HepG2 (cell line): Measurements from ENCODE around the gene ZFYVE28. TPM values are rescaled to one million over a fixed set of nuclear protein-coding genes. Genes with fewer than 3 reads are reported as not detected.

ENCODE experiments used
- ATAC-seq: fragments of 200-7000 bp; cut with Tn5 transposase; 3 replicates; pipeline ENCODE4 v1.9.1; 2020; ENCODE audit warnings: mild to moderate bottlenecking, moderate library complexity
- BruUV-seq: library from RNA; stranded (reverse); fragments of 400-500 nt; replicated peaks from 2 replicates; lab custom pipeline; 2021; lab: Mats Ljungman, UMichigan
- CTCF ChIA-PET: fragments of 300-600 bp; formaldehyde crosslinking; extraction: SDS; loops from one replicate; lab custom pipeline; 2021; ENCODE audit warnings: low total read pairs, inconsistent platforms, low intra/inter-chr PET ratio; lab: Yijun Ruan, JAX
- POLR2A ChIA-PET: fragments of 350-600 bp; sonication (Branson Sonifier 250); formaldehyde crosslinking; loops from one replicate; lab custom pipeline; 2020; ENCODE audit warnings: antibody characterized with exemption, inconsistent platforms; lab: Yijun Ruan, JAX
- DNase-seq: peaks from one replicate; pipeline ENCODE4 v3.0.0-alpha.2; 2015; ENCODE audit warnings: low spot score
- FAIRE-seq: peaks from 3 replicates; lab custom pipeline; 2011; peaks lifted over from hg19 to GRCh38; lab: Jason Lieb, UNC
- H2AFZ ChIP-seq: one replicate; pipeline ENCODE4 v1.6.1; 2011; ENCODE audit warnings: low read length, inconsistent platforms
- H3K27ac ChIP-seq: fragments of 300-600 bp; 3 replicates; pipeline ENCODE4 v1.8.0; 2011; ENCODE audit warnings: mixed run types, mild to moderate bottlenecking, mixed read lengths, low read length, inconsistent platforms; ENCODE audit not compliant: insufficient read depth; ENCODE audit errors: extremely low read length
- H3K27me3 ChIP-seq, 2 experiments: fragments of 200-600 bp in 1 of 2; 2 replicates in 1 of 2; 3 replicates in 1 of 2; pipeline versions ENCODE4 v1.6.0 to v1.8.0; 2011; ENCODE audit warnings: low read length in 2 of 2, mild to moderate bottlenecking in 2 of 2, moderate library complexity in 2 of 2, inconsistent platforms in 1 of 2; ENCODE audit not compliant: insufficient read depth in 2 of 2, control insufficient read depth in 1 of 2
- H3K36me3 ChIP-seq, 2 experiments: fragments of 200-600 bp in 1 of 2; replicated peaks in 1 of 2; 2 replicates in 1 of 2; 3 replicates in 1 of 2; pipeline versions ENCODE4 v1.5.1 to v1.8.0; 2011; ENCODE audit warnings: low read length in 2 of 2, inconsistent platforms in 1 of 2; ENCODE audit not compliant: insufficient read depth in 2 of 2, control insufficient read depth in 1 of 2
- H3K4me1 ChIP-seq: 2 replicates; pipeline ENCODE4 v1.5.1; 2012; ENCODE audit warnings: low read length, inconsistent platforms; ENCODE audit not compliant: insufficient read depth
- H3K4me2 ChIP-seq: 2 replicates; pipeline ENCODE4 v1.6.0; 2011; ENCODE audit warnings: low read depth, low read length, inconsistent platforms
- H3K4me3 ChIP-seq, 3 experiments: fragments of 200-600 bp in 1 of 3; sonication (generic), shearing (Covaris generic) in 1 of 3; replicated peaks in 1 of 3; 2 replicates each; pipeline ENCODE4 v1.5.1; 2011 to 2016; ENCODE audit warnings: low read length in 3 of 3, inconsistent platforms in 2 of 3, low read depth in 2 of 3, mild to moderate bottlenecking in 2 of 3, control low read depth in 1 of 3, mixed read lengths in 1 of 3; ENCODE audit not compliant: insufficient read depth in 1 of 3
- H3K79me2 ChIP-seq: one replicate; pipeline ENCODE4 v1.6.1; 2011; ENCODE audit warnings: low read length, inconsistent platforms; ENCODE audit not compliant: insufficient read depth
- H3K9ac ChIP-seq: 2 replicates; pipeline ENCODE4 v1.6.0; 2011; ENCODE audit warnings: mild to moderate bottlenecking, low read depth, low read length, inconsistent platforms; ENCODE audit not compliant: insufficient read depth
- H3K9me3 ChIP-seq: 2 replicates; pipeline ENCODE4 v1.5.1; 2012; ENCODE audit warnings: mild to moderate bottlenecking, low read length
- H4K20me1 ChIP-seq: 2 replicates; pipeline ENCODE4 v1.6.0; 2011; ENCODE audit warnings: inconsistent platforms, mild to moderate bottlenecking, low read length, moderate library complexity; ENCODE audit not compliant: insufficient read depth
- CTCF ChIP-seq: sonication (generic); formaldehyde crosslinking; IDR thresholded peaks from 2 replicates; pipeline ENCODE4 v1.5.0; 2020; ENCODE audit warnings: mild to moderate bottlenecking, missing genetic modification reagents, moderate library complexity
- HMG20A ChIP-seq: IDR thresholded peaks from 2 replicates; pipeline ENCODE4 v1.6.1; 2016; ENCODE audit warnings: borderline replicate concordance
- MAFG ChIP-seq: sonication (generic); formaldehyde crosslinking; IDR thresholded peaks from 2 replicates; pipeline ENCODE4 v1.5.1; 2020; ENCODE audit warnings: mild to moderate bottlenecking, missing genetic modification reagents
- PRMT3 ChIP-seq: sonication (generic); formaldehyde crosslinking; IDR thresholded peaks from 2 replicates; pipeline ENCODE4 v1.8.1; 2022; ENCODE audit warnings: low read depth, mild to moderate bottlenecking, moderate library complexity, missing genetic modification reagents, borderline replicate concordance
- RAD21 ChIP-seq: fragments of 450-650 bp; formaldehyde crosslinking; IDR thresholded peaks from 2 replicates; pipeline ENCODE4 v1.5.0; 2020; ENCODE audit warnings: mild to moderate bottlenecking
- SYNCRIP ChIP-seq: fragments of 200-400 bp; formaldehyde crosslinking; IDR thresholded peaks from 2 replicates; pipeline ENCODE4 v1.6.1; 2018; ENCODE audit warnings: mild to moderate bottlenecking, low read depth, low read length; ENCODE audit not compliant: insufficient read depth
- ZBTB46 ChIP-seq: sonication (generic); formaldehyde crosslinking; IDR thresholded peaks from 2 replicates; pipeline ENCODE4 v1.4.0; 2020; ENCODE audit warnings: mild to moderate bottlenecking, missing genetic modification reagents, borderline replicate concordance
- ZFP41 ChIP-seq: sonication (generic); formaldehyde crosslinking; IDR thresholded peaks from 2 replicates; pipeline ENCODE4 v1.4.0; 2020; ENCODE audit warnings: mild to moderate bottlenecking, missing genetic modification reagents, borderline replicate concordance
- ZNF282 ChIP-seq: fragments of 450-650 bp; IDR thresholded peaks from 2 replicates; pipeline ENCODE4 v1.6.1; 2018; ENCODE audit not compliant: partially characterized antibody
- ZNF772 ChIP-seq: sonication (generic); formaldehyde crosslinking; IDR thresholded peaks from 2 replicates; pipeline ENCODE4 v1.5.0; 2020; ENCODE audit warnings: mild to moderate bottlenecking, missing genetic modification reagents
- ZNF773 ChIP-seq: sonication (generic); formaldehyde crosslinking; IDR thresholded peaks from 2 replicates; pipeline ENCODE4 v1.4.0; 2020; ENCODE audit warnings: missing genetic modification reagents, borderline replicate concordance
- ZNF782 ChIP-seq: sonication (generic); formaldehyde crosslinking; IDR thresholded peaks from 2 replicates; pipeline ENCODE4 v1.4.0; 2020; ENCODE audit warnings: missing genetic modification reagents, mild to moderate bottlenecking, borderline replicate concordance
- ZSCAN12 ChIP-seq: sonication (generic); formaldehyde crosslinking; IDR thresholded peaks from 2 replicates; pipeline ENCODE4 v1.9.0; 2021; ENCODE audit warnings: mild to moderate bottlenecking, missing genetic modification reagents
- WGBS: methylation state at CpG from one replicate; pipeline ENCODE4 v1.1.6; 2017; ENCODE audit warnings: low lambda C conversion rate; 5-methylcytosine and 5-hydroxymethylcytosine counted together
- in situ Hi-C: cut with HindIII; loops from 2 replicates; pipeline ENCODE4 v1.10.0; 2017; ENCODE audit warnings: low pct_unique_long_range_greater_than_20kb; ENCODE audit not compliant: extremely low pct_ligation_motif_present
- intact Hi-C: fragments of 100-400 bp; cut with micrococcal nuclease; formaldehyde crosslinking; loops from one replicate; pipeline ENCODE4 v1.10.0; 2022; ENCODE audit not compliant: unreplicated experiment
- polyA plus RNA-seq, 8 experiments: library from polyadenylated mRNA; depleted of rRNA in 3 of 8; stranded (reverse) in 7 of 8; unstranded in 1 of 8; fragments of >200 nt; fragmentation: Illumina TruSeq in 4 of 8; extraction: Trizol in 4 of 8; gene quantifications; 2 replicates each; pipeline versions ENCODE4 v1.2.1 to v1.2.3, GENCODE V29; 2011 to 2016; ENCODE audit warnings: low read depth in 4 of 8, missing spikeins in 1 of 8, mixed read lengths in 1 of 8; ENCODE audit not compliant: insufficient read depth in 1 of 8
- total RNA-seq, 5 experiments: library from RNA; depleted of rRNA; stranded (reverse); fragments of >200 nt; fragmentation: Illumina TruSeq; extraction: Trizol; gene quantifications; 2 replicates each; pipeline ENCODE4 v1.2.3, GENCODE V29; 2016; ENCODE audit warnings: low read depth in 1 of 5
- TF ChIP-seq, protein P1 (sequence below): sonication (generic); formaldehyde crosslinking; IDR thresholded peaks from 2 replicates; pipeline ENCODE4 v1.4.0; 2020; ENCODE audit warnings: missing genetic modification reagents; ENCODE audit errors: not compliant biosample characterization
- TF ChIP-seq, protein P2 (sequence below): sonication (generic); formaldehyde crosslinking; IDR thresholded peaks from 2 replicates; pipeline ENCODE4 v1.4.0; 2020; ENCODE audit warnings: missing genetic modification reagents

ZFYVE28 gene
- total and polyA plus RNA-seq, 2 of the 13 experiments (the other 11 are each of a cell fraction or from before 2014, with no cell fraction given), result 0.12 to 0.22 TPM

DNA sequence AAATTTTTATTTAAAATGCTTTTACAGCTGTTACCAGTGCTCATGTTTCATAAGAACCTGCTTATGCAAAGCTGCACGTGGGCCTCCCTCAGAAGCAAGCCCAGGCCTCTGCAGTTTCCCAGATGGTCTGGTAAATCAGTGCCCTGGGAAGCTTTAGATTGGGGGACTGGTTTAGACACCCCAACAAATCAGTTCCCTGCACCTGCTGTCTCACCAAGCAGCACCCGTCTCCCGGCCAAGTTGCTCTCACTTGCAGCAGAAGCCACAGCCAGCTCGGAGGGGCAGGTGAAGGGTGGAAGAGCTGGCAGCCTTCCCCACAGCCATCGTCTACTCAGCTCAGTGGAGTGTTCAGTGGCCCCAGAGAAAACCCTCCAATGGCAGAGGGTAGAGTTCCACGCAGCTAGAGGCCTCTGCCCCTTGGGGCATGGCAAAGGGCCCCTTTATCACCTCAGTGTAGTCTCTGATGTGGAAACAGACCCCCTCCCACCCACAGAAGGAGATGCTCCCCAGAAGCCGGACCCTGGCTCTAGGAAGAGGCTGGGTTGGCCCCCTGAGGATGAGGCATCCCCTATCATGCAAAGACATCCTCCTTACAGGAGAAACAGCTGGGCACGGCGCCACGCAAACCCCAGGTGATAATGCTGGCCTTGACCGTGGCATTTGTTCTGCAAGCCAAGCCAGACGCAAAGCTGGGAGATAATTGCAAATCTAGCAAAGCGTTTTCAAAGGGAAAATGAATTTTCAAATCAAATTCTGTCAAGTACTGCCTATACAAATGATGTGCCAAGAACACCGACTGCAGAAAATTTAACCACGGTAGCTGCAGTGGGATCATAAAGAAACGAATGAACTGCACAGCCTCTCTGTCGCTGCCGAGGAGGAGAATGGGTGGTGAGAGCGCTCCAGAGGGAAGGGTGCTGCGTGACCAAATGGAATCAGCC is 51.9 kb downstream of the ZFYVE28 start:
- in situ Hi-C loops, result no loop called here
- no peaks in the 10 kb centered on the region for H3K79me2 ChIP-seq
- H3K27ac ChIP-seq, result no peak overlapping the region
- peaks cover 21% of the 10 kb centered on the region for H3K4me1 ChIP-seq
- no peaks in the 10 kb centered on the region for H4K20me1 ChIP-seq
- BruUV-seq, result no TSS peak
- no peak for DNase-seq
- H2AFZ ChIP-seq, result no peak overlapping the region
- no peak for FAIRE-seq
- CTCF ChIA-PET, result no interaction called here
- H3K9ac ChIP-seq, result no peak overlapping the region
- POLR2A ChIA-PET, result no interaction called here
- no peaks in the 10 kb centered on the region for H3K36me3 ChIP-seq
- no peak overlapping the region for H3K4me3 ChIP-seq
- peaks cover 4 to 27% of the 10 kb centered on the region in 2 experiments; a peak in 4 of 5 replicates for H3K27me3 ChIP-seq
- no peak for ATAC-seq
- intact Hi-C loops, result no loop called here
- H3K4me2 ChIP-seq, result no peak overlapping the region
- H3K9me3 ChIP-seq, result no peaks in the 10 kb centered on the region
- 48% methylated on average over 16 of the region's 20 CpGs for WGBS
- TF ChIP-seq ZNF282, result no peak
- no peak for TF ChIP-seq MAFG (CRISPR knock-in tag)
- TF ChIP-seq ZFP41 (CRISPR knock-in tag), result no peak
- TF ChIP-seq, protein P1, sequence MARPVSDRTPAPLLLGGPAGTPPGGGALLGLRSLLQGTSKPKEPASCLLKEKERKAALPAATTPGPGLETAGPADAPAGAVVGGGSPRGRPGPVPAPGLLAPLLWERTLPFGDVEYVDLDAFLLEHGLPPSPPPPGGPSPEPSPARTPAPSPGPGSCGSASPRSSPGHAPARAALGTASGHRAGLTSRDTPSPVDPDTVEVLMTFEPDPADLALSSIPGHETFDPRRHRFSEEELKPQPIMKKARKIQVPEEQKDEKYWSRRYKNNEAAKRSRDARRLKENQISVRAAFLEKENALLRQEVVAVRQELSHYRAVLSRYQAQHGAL (CRISPR knock-in tag), result no peak
- TF ChIP-seq PRMT3 (CRISPR knock-in tag), result no peak
- TF ChIP-seq ZNF772, result no peak
- TF ChIP-seq ZBTB46 (CRISPR knock-in tag), result no peak
- TF ChIP-seq RAD21 (CRISPR knock-in tag), result no peak
- no peak for TF ChIP-seq ZNF773 (CRISPR knock-in tag)
- no peak for TF ChIP-seq HMG20A (CRISPR knock-in tag)
- no peak for TF ChIP-seq CTCF
- TF ChIP-seq ZNF782 (CRISPR knock-in tag), result no peak
- no peak for TF ChIP-seq SYNCRIP
- TF ChIP-seq, protein P2, sequence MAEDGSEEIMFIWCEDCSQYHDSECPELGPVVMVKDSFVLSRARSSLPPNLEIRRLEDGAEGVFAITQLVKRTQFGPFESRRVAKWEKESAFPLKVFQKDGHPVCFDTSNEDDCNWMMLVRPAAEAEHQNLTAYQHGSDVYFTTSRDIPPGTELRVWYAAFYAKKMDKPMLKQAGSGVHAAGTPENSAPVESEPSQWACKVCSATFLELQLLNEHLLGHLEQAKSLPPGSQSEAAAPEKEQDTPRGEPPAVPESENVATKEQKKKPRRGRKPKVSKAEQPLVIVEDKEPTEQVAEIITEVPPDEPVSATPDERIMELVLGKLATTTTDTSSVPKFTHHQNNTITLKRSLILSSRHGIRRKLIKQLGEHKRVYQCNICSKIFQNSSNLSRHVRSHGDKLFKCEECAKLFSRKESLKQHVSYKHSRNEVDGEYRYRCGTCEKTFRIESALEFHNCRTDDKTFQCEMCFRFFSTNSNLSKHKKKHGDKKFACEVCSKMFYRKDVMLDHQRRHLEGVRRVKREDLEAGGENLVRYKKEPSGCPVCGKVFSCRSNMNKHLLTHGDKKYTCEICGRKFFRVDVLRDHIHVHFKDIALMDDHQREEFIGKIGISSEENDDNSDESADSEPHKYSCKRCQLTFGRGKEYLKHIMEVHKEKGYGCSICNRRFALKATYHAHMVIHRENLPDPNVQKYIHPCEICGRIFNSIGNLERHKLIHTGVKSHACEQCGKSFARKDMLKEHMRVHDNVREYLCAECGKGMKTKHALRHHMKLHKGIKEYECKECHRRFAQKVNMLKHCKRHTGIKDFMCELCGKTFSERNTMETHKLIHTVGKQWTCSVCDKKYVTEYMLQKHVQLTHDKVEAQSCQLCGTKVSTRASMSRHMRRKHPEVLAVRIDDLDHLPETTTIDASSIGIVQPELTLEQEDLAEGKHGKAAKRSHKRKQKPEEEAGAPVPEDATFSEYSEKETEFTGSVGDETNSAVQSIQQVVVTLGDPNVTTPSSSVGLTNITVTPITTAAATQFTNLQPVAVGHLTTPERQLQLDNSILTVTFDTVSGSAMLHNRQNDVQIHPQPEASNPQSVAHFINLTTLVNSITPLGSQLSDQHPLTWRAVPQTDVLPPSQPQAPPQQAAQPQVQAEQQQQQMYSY (CRISPR knock-in tag), result no peak
- no peak for TF ChIP-seq ZSCAN12 (CRISPR knock-in tag)
